ENCODE data around the gene TAS2R1.

Gene TAS2R1

GRCh38 chr5:9596171-9596780 is 33.9 kb downstream of the TAS2R1 start:
- no peak for TF ChIP-seq CTCF (IDR thresholded peaks at IDR 0.05; ENCODE audit: insufficient read depth, low read depth, low read length, missing control alignments)
- no peak overlapping the region for H3K4me3 ChIP-seq (ENCODE audit: low read length)
- no peak for DNase-seq (ENCODE audit: low read depth)

- DNase-seq (ENCODE audit: low read depth), result no peak
- no peak for TF ChIP-seq CTCF (IDR thresholded peaks at IDR 0.05; ENCODE audit: insufficient read depth, low read depth, low read length, missing control alignments)
- H3K4me3 ChIP-seq (ENCODE audit: low read length), result no peak overlapping the region
These were observed 35.2 kb downstream of the TAS2R1 start for GRCh38 chr5:9594913-9595312.

GRCh38 chr5:9589049-9589835 is 40.9 kb downstream of the TAS2R1 start:
- DNase-seq (ENCODE audit: low read depth), result no peak
- no peak for TF ChIP-seq CTCF (IDR thresholded peaks at IDR 0.05; ENCODE audit: insufficient read depth, low read depth, low read length, missing control alignments)
- H3K4me3 ChIP-seq (ENCODE audit: low read length), result no peak overlapping the region

GRCh38 chr5:9588254-9588653 is 41.9 kb downstream of the TAS2R1 start:
- no peak overlapping the region for H3K4me3 ChIP-seq (ENCODE audit: low read length)
- DNase-seq (ENCODE audit: low read depth), result no peak
- no peak for TF ChIP-seq CTCF (IDR thresholded peaks at IDR 0.05; ENCODE audit: insufficient read depth, low read depth, low read length, missing control alignments)

DNA sequence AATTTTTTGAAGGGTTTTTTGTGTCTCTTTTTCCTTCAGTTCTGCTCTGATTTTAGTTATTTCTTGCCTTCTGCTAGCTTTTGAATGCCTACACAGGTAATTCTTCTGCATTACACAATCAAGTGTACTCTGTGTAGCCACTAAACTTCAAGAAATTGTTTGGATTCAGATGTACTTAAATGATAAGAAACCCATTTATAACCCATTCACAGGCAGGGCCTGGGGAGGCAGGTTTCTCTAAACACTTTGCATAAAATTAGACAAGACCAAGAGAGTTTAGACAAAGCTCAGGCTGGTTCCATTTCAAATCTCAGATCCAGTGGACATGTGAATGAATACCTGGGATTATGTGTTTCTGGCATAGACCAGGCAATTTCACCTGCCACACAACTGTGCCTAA is 43.0 kb downstream of the TAS2R1 start:
- TF ChIP-seq CTCF (IDR thresholded peaks at IDR 0.05; ENCODE audit: insufficient read depth, low read depth, low read length, missing control alignments), result no peak
- DNase-seq (ENCODE audit: low read depth), result no peak
- H3K4me3 ChIP-seq (ENCODE audit: low read length), result no peak overlapping the region

- peak; percentile 41 for DNase-seq (ENCODE audit: low read depth)
- no peak for TF ChIP-seq CTCF (IDR thresholded peaks at IDR 0.05; ENCODE audit: insufficient read depth, low read depth, low read length, missing control alignments)
- H3K4me3 ChIP-seq (ENCODE audit: low read length), result no peak overlapping the region
These were observed 47.7 kb downstream of the TAS2R1 start for GRCh38 chr5:9582406-9582805.
